D721Med (cell line): Measurements from ENCODE around the gene LRRC8E.
A peak's percentile ranks its signal among the peaks of the same experiment; 100 is the strongest.

Experiments used
- DNase-seq: peaks from one replicate; pipeline ENCODE4 v3.0.0; 2011; ENCODE audit warnings: low spot score; ENCODE audit not compliant: insufficient read length
- FAIRE-seq: peaks from 2 replicates; lab custom pipeline; 2011; peaks lifted over from hg19 to GRCh38; lab: Jason Lieb, UNC
- TF ChIP-seq, protein P1 (sequence below): IDR thresholded peaks from 2 replicates; pipeline ENCODE4 v1.5.1; 2012; ENCODE audit warnings: mild to moderate bottlenecking, control low read depth; ENCODE audit not compliant: insufficient read depth; ENCODE audit errors: missing control alignments

LRRC8E gene

GRCh38 chr19:7850000-7850813 lies 38.1 kb upstream of the LRRC8E start:
- FAIRE-seq (no peak), DNase-seq (no peak)

GRCh38 chr19:7850945-7851622 lies 37.2 kb upstream of the LRRC8E start:
- TF ChIP-seq, protein P1, sequence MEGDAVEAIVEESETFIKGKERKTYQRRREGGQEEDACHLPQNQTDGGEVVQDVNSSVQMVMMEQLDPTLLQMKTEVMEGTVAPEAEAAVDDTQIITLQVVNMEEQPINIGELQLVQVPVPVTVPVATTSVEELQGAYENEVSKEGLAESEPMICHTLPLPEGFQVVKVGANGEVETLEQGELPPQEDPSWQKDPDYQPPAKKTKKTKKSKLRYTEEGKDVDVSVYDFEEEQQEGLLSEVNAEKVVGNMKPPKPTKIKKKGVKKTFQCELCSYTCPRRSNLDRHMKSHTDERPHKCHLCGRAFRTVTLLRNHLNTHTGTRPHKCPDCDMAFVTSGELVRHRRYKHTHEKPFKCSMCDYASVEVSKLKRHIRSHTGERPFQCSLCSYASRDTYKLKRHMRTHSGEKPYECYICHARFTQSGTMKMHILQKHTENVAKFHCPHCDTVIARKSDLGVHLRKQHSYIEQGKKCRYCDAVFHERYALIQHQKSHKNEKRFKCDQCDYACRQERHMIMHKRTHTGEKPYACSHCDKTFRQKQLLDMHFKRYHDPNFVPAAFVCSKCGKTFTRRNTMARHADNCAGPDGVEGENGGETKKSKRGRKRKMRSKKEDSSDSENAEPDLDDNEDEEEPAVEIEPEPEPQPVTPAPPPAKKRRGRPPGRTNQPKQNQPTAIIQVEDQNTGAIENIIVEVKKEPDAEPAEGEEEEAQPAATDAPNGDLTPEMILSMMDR: no peak
- no peak for DNase-seq
- FAIRE-seq: no peak

More at GRCh38 chr19:7850000-7850813, 38.1 kb upstream of the LRRC8E start:
- TF ChIP-seq, protein P1: no peak

DNA sequence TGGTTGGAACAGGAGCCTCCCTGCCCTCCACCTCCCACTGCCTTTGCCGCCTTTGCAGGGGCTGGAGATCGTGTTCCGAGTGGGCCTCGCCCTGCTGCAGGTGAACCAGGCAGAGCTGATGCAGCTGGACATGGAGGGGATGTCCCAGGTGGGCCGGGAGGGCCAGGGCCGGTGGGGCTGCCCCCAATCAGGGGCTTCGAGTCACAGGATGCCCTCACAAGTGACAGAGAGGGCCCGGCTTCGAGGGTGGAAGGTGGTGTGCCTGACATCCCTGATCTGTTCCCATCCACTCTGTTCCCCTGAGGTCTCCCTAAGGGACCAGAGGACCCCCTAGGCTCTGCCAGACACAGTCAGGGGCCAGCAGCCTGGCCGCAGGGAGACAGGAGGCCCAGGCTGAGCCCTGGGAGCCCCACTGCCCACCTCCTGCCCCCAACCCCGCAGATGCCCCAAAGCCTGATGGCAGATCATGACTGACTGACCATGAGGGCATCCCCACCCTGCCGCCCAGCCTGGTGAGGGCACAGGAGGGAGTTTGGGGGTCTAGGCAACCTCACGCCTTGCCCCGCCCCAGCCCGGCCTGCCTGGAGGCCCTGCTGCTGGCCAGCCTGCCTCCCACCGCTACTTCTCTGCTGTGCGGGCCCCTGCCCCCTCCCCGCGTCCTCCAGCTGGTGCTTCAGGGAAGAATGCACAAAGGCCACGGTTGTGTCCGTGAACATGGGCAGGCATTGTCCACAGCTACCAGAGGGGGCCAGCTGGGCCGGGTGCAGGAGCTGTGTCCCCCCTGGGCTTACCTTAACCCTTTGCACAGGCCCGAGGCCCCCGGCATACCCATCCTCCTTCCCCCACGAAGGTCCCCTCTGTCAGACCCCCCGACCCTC lies 36.4 kb upstream of the LRRC8E start:
- DNase-seq (no peak), FAIRE-seq (no peak)
- TF ChIP-seq, protein P1: no peak

DNA sequence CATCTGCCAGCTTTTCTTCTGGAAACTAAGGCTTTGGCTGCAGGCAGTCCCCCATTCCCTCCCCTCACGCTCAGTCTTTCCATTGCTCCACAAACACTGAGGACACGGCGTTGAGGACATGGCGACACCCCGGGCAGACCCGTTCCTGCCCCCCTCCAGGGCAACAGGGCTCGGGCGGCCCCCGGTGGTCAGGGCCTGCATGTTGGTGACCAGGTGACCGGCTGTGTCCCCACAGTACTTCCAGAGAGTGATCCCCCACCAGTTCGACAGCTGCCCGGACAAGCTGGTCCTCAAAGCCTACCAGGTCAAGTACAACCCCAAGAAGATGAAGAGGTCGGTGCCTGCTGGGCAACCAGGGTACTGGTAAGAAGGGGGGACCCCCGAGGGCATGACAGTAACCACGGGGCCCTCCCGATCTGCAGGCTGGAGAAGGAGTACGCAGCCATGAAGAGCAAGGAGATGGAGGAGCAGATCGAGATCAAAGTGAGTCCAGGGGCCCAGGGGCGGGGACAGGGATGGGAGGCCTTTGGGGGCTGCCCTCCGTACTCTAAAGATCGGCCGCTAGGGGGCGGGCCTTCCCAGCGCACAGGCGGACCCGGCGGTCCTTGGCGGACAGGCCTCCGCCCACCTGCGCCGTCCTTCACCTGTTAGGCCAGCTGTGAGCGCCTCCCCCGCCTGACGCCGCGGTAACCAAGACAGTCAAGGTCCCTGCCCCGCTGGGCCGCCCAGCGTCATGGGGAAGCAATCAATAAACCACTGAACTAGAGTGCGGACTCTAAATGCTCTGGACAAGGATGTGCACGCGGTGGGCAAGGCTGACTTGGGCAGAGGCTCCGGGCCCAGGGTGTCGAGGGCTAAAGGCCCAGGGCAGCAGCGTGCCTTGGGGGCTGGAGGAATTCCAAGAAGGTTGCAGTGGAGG lies 35.2 kb upstream of the LRRC8E start:
- TF ChIP-seq, protein P1: peak; percentile 58
- no peak for FAIRE-seq
- peak; percentile 99 for DNase-seq

DNA sequence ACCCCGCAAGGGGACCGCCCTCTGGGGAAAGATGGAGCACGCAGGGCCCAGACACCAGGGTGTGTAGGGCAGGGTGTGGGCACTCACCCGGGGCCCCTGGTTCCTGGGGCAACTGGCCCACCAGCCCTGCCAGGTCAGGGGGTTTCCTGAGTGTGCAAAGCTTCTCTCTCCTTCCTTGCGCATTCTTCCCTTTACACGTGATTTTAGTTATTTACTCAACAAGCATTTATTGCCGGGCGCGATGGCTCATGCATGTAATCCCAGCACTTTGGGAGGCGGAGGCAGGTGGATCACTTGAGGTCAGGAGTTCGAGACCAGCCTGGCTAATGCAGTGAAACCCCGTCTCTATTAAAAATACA lies 34.6 kb upstream of the LRRC8E start:
- FAIRE-seq (no peak), DNase-seq (no peak)
- TF ChIP-seq, protein P1: no peak

DNA sequence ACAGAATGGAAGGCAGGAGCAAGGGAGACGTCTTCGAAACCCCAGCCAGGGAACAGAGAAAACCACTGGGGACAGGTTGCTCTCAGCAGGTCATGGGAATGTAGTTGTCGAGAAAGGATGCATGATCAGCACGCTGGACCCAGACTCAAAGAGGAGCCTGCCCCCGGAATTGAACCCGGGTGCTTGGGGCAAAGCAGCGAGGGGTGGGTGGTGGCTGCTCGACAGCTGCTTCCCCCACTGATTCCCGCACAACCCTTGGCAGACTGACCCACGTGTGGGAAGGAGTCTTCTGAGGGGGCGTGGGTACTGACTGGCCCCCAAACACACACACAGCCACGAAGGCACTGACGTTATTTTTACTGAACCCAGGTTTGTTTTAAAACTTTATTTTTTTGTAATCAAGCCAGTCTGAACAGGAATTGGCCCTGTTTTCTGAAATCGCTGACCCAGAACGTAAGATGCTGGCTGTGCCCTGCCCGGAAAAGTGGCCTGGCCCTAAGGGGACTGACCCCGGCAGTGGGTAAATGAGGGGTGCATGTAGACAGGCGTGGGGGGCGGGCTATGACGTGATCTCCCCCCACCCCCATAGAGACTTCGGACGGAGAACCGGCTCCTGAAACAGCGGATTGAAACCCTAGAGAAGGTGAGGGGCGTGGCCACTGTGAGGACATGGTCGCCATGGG lies 32.7 kb upstream of the LRRC8E start:
- FAIRE-seq (no peak), DNase-seq (no peak)
- TF ChIP-seq, protein P1: no peak
